Esophagus muscularis mucosa (tissue), 4 donors: Measurements from ENCODE around the gene CARD14. TPM values are rescaled to one million over a fixed set of nuclear protein-coding genes. Genes with fewer than 3 reads are reported as not detected.
A peak's percentile ranks its signal among the peaks of the same experiment; 100 is the strongest.

Source experiments
- DNase-seq: peaks from one replicate; pipeline ENCODE4 v3.0.0-alpha.2; 2017; ENCODE audit errors: extremely low spot score
- H3K27ac ChIP-seq, 4 donors: fragments of 200-600 bp; sonication (generic); replicated peaks in 1 of 4; 1 replicate in 3 of 4; 2 replicates in 1 of 4; pipeline ENCODE4 v1.5.1; 2016 to 2019; ENCODE audit warnings: mild to moderate bottlenecking in 1 of 4
- H3K27me3 ChIP-seq, 4 donors: fragments of 200-600 bp; sonication (generic); one replicate each; pipeline versions ENCODE4 v1.5.1 to v1.6.0; 2016 to 2019
- H3K36me3 ChIP-seq, 4 donors: fragments of 200-600 bp; sonication (generic); one replicate each; pipeline ENCODE4 v1.5.1; 2016 to 2019
- H3K4me1 ChIP-seq, 4 donors: fragments of 200-600 bp; sonication (generic); one replicate each; pipeline ENCODE4 v1.5.1; 2016 to 2019
- H3K4me3 ChIP-seq, 4 donors: fragments of 200-600 bp; sonication (generic); 1 replicate in 2 of 4; 2 replicates in 2 of 4; pipeline ENCODE4 v1.5.1; 2016 to 2019; ENCODE audit warnings: mild to moderate bottlenecking in 4 of 4, moderate library complexity in 1 of 4
- H3K9me3 ChIP-seq, 4 donors: fragments of 200-600 bp; sonication (generic); 1 replicate in 3 of 4; 2 replicates in 1 of 4; pipeline ENCODE4 v1.5.1; 2016 to 2019
- EP300 ChIP-seq: sonication (generic); formaldehyde crosslinking; IDR thresholded peaks from one replicate; pipeline ENCODE4 v1.6.1; 2017; ENCODE audit warnings: antibody characterized with exemption
- POLR2A ChIP-seq: fragments of 450-650 bp; IDR thresholded peaks from one replicate; pipeline ENCODE4 v1.6.1; 2017; ENCODE audit warnings: antibody characterized with exemption, moderate library complexity, mild to moderate bottlenecking, low read depth
- POLR2AphosphoS5 ChIP-seq, 2 donors: sonication (generic); formaldehyde crosslinking; IDR thresholded peaks; one replicate each; pipeline ENCODE4 v1.6.1; 2017; ENCODE audit warnings: antibody characterized with exemption in 2 of 2
- WGBS: methylation state at CpG from one replicate; pipeline ENCODE4 v1.1.5; 2018; 5-methylcytosine and 5-hydroxymethylcytosine counted together
- intact Hi-C: fragments of 100-400 bp; cut with DNase I; formaldehyde crosslinking; loops from one replicate; pipeline ENCODE4 v1.15.1; 2023
- total RNA-seq, 4 donors: library from RNA; depleted of rRNA; stranded (reverse); fragments of >200 nt; gene quantifications; one replicate each; pipeline versions ENCODE4 v1.1.0 to v1.2.1, GENCODE V29; 2016
- TF ChIP-seq, protein P1 (sequence below), 3 experiments: fragments of 200-600 bp in 2 of 3; fragments of 450-650 bp in 1 of 3; sonication (generic) in 2 of 3; IDR thresholded peaks; one replicate each; pipeline ENCODE4 v1.5.1; 2017 to 2019; ENCODE audit warnings: antibody characterized with exemption in 3 of 3, mild to moderate bottlenecking in 2 of 3, moderate library complexity in 1 of 3

The CARD14 gene
- total RNA-seq, 4 donors from 2014 or later = 0.23 to 0.33 (median 0.32) TPM; not detected in 1

DNA sequence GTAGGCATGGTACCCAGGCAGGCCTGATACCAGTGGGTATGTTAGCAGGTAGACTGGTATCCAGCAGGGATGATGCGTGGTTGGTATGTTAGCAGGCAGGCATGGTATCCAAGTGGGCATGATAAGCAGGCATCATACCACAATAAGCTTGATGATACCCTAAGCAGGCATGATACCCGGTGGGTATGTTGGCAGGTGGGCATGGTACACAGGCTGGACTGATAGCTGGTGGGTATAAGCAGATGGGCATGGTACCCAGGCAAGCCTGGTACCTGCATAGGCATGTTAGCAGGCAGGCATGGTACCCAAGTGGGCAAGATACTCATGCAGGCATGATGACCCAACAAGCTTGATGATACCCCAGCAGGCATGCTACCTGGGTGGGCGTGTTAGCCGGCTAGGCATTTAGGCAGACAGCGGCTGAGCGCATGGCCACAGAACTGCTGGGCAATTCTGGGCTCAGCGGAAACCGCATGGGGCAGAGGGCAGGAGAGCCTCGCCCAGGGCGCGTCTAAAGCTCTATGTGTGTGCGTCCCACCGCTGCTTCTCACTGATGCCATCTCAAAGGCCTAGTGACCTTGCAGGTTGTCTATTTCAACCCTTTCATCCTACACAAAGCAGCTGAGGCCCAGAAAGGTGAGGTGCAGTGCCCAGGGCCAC, 48.0 kb downstream of the CARD14 start:
- Histone ChIP-seq H3K27ac (no peak overlapping the region), H3K27me3 (no peaks in the 10 kb centered on the region), H3K4me1 (peaks cover 15 to 39% (median 37%) of the 10 kb centered on the region in 4 donors), H3K9me3 (no peaks in the 10 kb centered on the region), H3K4me3 (no peak overlapping the region), H3K36me3 (peaks cover 8 to 54% (median 46%) of the 10 kb centered on the region in 4 donors)
- intact Hi-C loops = loop anchor here (5.0 kb wide), 1 partner anchor 66 kb away; no protein-coding TSS in a partner anchor
- no peak for TF ChIP-seq POLR2A
- TF ChIP-seq EP300 = no peak
- no peak for TF ChIP-seq POLR2AphosphoS5 (IDR thresholded peaks at IDR 0.05)
- TF ChIP-seq, protein P1, sequence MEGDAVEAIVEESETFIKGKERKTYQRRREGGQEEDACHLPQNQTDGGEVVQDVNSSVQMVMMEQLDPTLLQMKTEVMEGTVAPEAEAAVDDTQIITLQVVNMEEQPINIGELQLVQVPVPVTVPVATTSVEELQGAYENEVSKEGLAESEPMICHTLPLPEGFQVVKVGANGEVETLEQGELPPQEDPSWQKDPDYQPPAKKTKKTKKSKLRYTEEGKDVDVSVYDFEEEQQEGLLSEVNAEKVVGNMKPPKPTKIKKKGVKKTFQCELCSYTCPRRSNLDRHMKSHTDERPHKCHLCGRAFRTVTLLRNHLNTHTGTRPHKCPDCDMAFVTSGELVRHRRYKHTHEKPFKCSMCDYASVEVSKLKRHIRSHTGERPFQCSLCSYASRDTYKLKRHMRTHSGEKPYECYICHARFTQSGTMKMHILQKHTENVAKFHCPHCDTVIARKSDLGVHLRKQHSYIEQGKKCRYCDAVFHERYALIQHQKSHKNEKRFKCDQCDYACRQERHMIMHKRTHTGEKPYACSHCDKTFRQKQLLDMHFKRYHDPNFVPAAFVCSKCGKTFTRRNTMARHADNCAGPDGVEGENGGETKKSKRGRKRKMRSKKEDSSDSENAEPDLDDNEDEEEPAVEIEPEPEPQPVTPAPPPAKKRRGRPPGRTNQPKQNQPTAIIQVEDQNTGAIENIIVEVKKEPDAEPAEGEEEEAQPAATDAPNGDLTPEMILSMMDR (IDR thresholded peaks at IDR 0.05) = no peak
- 100% methylated on average over 2 of the region's 13 CpGs for WGBS
- DNase-seq = no peak

DNA sequence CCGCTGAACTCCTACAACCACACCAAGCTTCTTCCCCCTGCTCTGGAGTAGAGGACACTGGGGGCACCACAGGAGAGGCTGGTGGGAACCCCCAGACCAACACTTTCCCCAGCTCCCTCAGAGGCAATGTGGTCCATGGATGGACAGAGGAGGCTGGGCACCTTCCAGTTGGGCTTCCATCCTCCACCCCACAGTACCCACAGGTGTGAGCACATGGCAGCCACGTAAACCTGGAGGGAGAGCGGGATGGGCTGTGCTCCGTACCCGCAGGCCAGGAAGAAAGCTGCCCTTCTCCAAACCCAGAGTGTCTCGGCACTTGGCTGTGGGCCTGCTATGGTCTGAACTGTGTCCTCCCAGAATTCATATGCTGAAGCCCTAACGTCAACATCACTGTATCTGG, 48.6 kb downstream of the CARD14 start:
- Histone ChIP-seq H3K9me3 (no peaks in the 10 kb centered on the region), H3K36me3 (peaks cover 8 to 53% (median 43%) of the 10 kb centered on the region in 4 donors), H3K4me3 (no peak overlapping the region), H3K4me1 (peaks cover 15 to 42% (median 42%) of the 10 kb centered on the region in 4 donors), H3K27ac (peak overlapping the region in 1 of 4 donors; percentile 4), H3K27me3 (no peaks in the 10 kb centered on the region)
- intact Hi-C loops = loop anchor here (5.0 kb wide), 1 partner anchor 66 kb away; no protein-coding TSS in a partner anchor
- WGBS = 93% methylated on average over 5 of the region's 7 CpGs
- TF ChIP-seq, protein P1 (IDR thresholded peaks at IDR 0.05) = no peak
- TF ChIP-seq POLR2AphosphoS5 (IDR thresholded peaks at IDR 0.05) (no peak), POLR2A (no peak), EP300 (no peak)
- DNase-seq = no peak

DNA sequence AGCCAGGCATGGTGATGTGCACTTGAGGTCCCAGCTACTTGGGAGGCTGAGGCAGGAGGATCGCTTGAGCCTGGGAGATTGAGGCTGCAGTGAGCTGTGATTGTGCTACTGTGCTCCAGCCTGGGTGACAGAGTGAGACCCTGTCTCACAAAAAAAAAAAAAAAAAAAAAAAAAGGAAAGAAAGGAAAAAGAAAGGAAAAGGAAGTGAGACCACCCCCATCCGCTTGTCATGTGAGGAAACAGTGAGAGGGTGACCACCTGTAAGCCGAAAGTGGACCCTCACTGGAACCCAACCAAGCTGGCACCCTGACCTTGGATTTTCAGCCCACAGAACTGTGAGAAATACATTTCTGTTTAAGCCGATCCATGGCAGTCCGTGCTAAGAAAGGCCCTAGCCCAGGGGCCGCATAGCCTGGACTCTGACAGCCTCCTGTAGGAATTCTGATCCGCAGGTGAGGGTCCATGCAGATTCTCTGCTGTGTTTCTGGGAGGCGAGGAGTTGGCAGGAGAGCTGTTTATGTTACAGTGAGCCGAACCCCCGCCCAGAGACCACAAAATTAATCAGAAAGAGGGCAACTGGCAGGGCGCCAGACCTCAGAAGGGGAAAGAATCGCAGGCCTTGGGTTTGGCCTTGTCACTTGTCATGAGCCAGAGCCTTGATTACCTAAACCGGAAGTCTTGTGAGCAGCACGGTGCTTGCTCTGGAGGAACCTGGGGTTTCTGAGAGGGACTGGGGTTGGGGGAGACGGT, 49.4 kb downstream of the CARD14 start:
- Histone ChIP-seq H3K4me1 (peaks cover 15 to 48% (median 44%) of the 10 kb centered on the region in 4 donors), H3K9me3 (no peaks in the 10 kb centered on the region), H3K27me3 (no peaks in the 10 kb centered on the region), H3K27ac (peak overlapping the region; percentile 79 to 91 (median 89)), H3K36me3 (peaks cover 8 to 48% (median 36%) of the 10 kb centered on the region in 4 donors), H3K4me3 (peak overlapping the region; percentile 84 to 100 (median 98))
- intact Hi-C loops = loop anchor here (5.0 kb wide), 1 partner anchor 67 kb away; no protein-coding TSS in a partner anchor
- peak; percentile 93 for DNase-seq
- TF ChIP-seq EP300 (no peak), POLR2AphosphoS5 (IDR thresholded peaks at IDR 0.05) (peak in 1 of 2 donors; percentile 64)
- 28% methylated on average over 15 of the region's 15 CpGs for WGBS

DNA sequence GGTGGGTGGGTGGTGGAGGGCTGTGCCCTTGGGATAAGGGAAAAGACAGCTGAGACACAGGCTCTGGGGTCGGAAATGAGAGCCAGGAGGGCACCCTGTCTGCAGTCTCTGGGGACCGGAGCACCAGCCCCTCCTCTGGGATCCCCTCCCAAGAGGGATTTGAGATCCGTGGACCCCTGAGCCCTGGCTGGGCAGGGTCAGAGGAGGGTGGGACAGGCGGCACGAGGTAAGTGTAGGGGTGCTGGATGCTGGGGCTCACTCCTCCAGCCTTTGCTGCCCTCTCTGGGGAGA, 49.9 kb downstream of the CARD14 start:
- no peaks in the 10 kb centered on the region for H3K27me3 ChIP-seq
- H3K9me3 ChIP-seq = no peaks in the 10 kb centered on the region
- H3K4me1 ChIP-seq = peaks cover 15 to 48% (median 44%) of the 10 kb centered on the region in 4 donors
- intact Hi-C loops = loop anchor here (2.0 to 5.0 kb wide), 2 partner anchors 41 to 67 kb away; partner anchors contain the start of gene RNF213
- H3K4me3 ChIP-seq = peak overlapping the region; percentile 84 to 100 (median 98)
- peaks cover 5 to 44% (median 31%) of the 10 kb centered on the region in 4 donors for H3K36me3 ChIP-seq
- TF ChIP-seq POLR2A = no peak
- TF ChIP-seq, protein P1 (IDR thresholded peaks at IDR 0.05) = no peak
- TF ChIP-seq POLR2AphosphoS5 (IDR thresholded peaks at IDR 0.05) = no peak
- no peak for TF ChIP-seq EP300
- WGBS = 5% methylated on average over 2 of the region's 5 CpGs
- H3K27ac ChIP-seq = peak overlapping the region; percentile 79 to 91 (median 89)
- no peak for DNase-seq
